ENCODE results near the gene PIK3C3.

PIK3C3 gene

DNA sequence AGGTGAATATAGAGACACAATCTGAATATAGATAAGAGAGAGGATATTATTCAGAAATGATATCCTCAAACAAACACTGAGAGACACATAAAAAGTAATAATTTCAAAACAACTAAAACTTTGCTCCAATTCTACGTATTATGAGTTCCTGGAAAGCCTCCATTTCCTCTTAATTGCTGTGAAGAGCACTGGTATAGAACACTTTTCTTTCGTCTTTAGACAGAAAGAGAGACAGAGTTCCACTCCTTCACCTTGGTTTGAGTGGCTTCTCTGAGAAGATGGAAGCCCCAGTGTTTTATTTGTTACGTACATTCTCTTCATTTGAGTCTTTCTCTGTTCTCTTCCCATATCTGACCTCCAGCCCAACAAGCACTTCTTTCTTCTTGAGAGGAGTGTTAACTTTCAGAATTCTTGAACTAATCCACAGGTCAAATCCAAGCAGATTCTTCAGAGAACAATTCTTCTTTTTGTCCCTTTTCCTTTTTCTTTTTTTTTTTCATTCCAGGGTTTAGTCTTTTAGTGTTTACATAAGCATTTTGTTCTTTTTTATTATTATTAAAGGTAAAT lies 6.4 kb upstream of the PIK3C3 start:
- no peak overlapping the region for H2AFZ ChIP-seq (ENCODE audit: low read depth, low read length, severe bottlenecking)
- no peak overlapping the region for H3K4me2 ChIP-seq (ENCODE audit: low read depth, low read length, poor library complexity, severe bottlenecking)
- no peaks in the 10 kb centered on the region for H3K27me3 ChIP-seq (ENCODE audit: low read length)
- no peaks in the 10 kb centered on the region for H3K79me2 ChIP-seq (ENCODE audit: insufficient read depth, low read length)
- no peaks in the 10 kb centered on the region for H3K36me3 ChIP-seq (ENCODE audit: low read length)
- H3K9ac ChIP-seq (ENCODE audit: low read length), result no peak overlapping the region
- H3K9me2 ChIP-seq (replicated peaks; ENCODE audit: insufficient read depth, low read length), result no peaks in the 10 kb centered on the region
- no peaks in the 10 kb centered on the region for H3F3A ChIP-seq (ENCODE audit: insufficient read depth)
- H3K27ac ChIP-seq (ENCODE audit: low read depth, low read length), result no peak overlapping the region
- H3K9me3 ChIP-seq (ENCODE audit: insufficient read depth, low read length), result no peaks in the 10 kb centered on the region
- TF ChIP-seq, protein P1, sequence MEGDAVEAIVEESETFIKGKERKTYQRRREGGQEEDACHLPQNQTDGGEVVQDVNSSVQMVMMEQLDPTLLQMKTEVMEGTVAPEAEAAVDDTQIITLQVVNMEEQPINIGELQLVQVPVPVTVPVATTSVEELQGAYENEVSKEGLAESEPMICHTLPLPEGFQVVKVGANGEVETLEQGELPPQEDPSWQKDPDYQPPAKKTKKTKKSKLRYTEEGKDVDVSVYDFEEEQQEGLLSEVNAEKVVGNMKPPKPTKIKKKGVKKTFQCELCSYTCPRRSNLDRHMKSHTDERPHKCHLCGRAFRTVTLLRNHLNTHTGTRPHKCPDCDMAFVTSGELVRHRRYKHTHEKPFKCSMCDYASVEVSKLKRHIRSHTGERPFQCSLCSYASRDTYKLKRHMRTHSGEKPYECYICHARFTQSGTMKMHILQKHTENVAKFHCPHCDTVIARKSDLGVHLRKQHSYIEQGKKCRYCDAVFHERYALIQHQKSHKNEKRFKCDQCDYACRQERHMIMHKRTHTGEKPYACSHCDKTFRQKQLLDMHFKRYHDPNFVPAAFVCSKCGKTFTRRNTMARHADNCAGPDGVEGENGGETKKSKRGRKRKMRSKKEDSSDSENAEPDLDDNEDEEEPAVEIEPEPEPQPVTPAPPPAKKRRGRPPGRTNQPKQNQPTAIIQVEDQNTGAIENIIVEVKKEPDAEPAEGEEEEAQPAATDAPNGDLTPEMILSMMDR (IDR thresholded peaks at IDR 0.05; ENCODE audit: insufficient read depth, low read length, poor library complexity, severe bottlenecking), result no peak
- TF ChIP-seq EZH2phosphoT487 (conservative IDR thresholded peaks at IDR 0.05; ENCODE audit: low read length), result no peak
- H4K20me1 ChIP-seq (ENCODE audit: low read depth, low read length), result no peaks in the 10 kb centered on the region
- no peak overlapping the region for H3K4me3 ChIP-seq (ENCODE audit: insufficient read depth, low read length, poor library complexity, severe bottlenecking)

DNA sequence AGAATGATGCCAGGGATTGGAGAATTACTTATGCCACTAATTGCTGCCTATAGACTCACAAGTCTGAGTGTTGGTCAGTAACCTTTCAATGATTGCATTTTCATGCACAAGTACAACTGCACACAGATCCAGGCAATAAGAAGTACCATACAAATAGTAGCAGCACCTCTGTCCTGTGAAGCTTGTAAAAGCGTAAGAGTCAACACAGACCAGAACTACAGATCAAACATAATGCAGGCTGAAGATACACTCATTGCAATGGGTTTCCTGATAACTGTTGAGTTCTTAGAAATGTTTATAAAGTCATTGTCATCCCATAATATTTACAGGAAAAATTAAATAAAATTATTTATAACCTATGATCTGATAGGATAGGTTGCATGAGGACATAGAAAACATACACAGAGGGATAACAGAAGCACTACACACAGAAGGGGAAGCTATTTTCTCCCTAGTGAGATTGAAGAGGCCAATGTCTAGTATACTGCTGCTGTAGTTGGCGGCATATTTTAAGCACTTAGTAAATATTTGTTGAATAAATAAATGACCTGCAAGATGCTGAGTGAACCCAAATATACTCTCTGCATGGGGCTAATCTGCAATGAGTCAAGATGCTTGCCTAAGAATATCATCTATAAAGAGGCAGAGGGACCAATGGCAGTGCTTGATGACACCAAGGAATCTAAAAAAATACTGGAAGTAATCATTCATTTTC lies 5.7 kb upstream of the PIK3C3 start:
- no peaks in the 10 kb centered on the region for H3K9me2 ChIP-seq (replicated peaks; ENCODE audit: insufficient read depth, low read length)
- no peak overlapping the region for H2AFZ ChIP-seq (ENCODE audit: low read depth, low read length, severe bottlenecking)
- no peak overlapping the region for H3K4me3 ChIP-seq (ENCODE audit: insufficient read depth, low read length, poor library complexity, severe bottlenecking)
- TF ChIP-seq, protein P1 (IDR thresholded peaks at IDR 0.05; ENCODE audit: insufficient read depth, low read length, poor library complexity, severe bottlenecking), result no peak
- TF ChIP-seq EZH2phosphoT487 (conservative IDR thresholded peaks at IDR 0.05; ENCODE audit: low read length), result no peak
- H3K9me3 ChIP-seq (ENCODE audit: insufficient read depth, low read length), result no peaks in the 10 kb centered on the region
- no peaks in the 10 kb centered on the region for H4K20me1 ChIP-seq (ENCODE audit: low read depth, low read length)
- H3K79me2 ChIP-seq (ENCODE audit: insufficient read depth, low read length), result no peaks in the 10 kb centered on the region
- H3K9ac ChIP-seq (ENCODE audit: low read length), result no peak overlapping the region
- H3K36me3 ChIP-seq (ENCODE audit: low read length), result no peaks in the 10 kb centered on the region
- no peaks in the 10 kb centered on the region for H3K27me3 ChIP-seq (ENCODE audit: low read length)
- H3K4me2 ChIP-seq (ENCODE audit: low read depth, low read length, poor library complexity, severe bottlenecking), result no peak overlapping the region
- H3K27ac ChIP-seq (ENCODE audit: low read depth, low read length), result no peak overlapping the region
- no peaks in the 10 kb centered on the region for H3F3A ChIP-seq (ENCODE audit: insufficient read depth)

DNA sequence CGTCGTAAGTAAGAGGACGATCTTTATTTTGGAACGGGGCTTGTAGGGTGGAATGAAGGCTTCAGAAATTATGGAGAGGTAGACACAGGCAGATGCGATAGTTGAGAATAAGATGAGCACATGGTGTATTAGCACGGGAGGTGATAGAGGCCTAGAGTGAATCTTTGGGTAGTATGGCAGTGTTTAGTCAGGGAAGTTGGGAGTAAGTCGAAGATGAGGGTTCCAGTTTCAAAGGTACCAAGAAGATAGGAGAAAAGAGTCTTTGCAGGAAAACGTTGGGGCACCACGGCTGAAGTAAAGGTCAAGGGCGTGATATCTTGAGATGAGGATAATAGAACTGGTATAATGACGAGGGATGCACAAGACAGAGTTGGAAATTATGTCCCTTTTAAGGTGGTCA lies 654 bp downstream of the PIK3C3 start:
- no peaks in the 10 kb centered on the region for H3K27me3 ChIP-seq (ENCODE audit: low read length)
- no peaks in the 10 kb centered on the region for H3K9me3 ChIP-seq (ENCODE audit: insufficient read depth, low read length)
- no peaks in the 10 kb centered on the region for H3K9me2 ChIP-seq (replicated peaks; ENCODE audit: insufficient read depth, low read length)
- H3K4me2 ChIP-seq (ENCODE audit: low read depth, low read length, poor library complexity, severe bottlenecking), result peak overlapping the region; percentile 71
- H3F3A ChIP-seq (ENCODE audit: insufficient read depth), result no peaks in the 10 kb centered on the region
- TF ChIP-seq, protein P1 (IDR thresholded peaks at IDR 0.05; ENCODE audit: insufficient read depth, low read length, poor library complexity, severe bottlenecking), result no peak
- no peak overlapping the region for H3K27ac ChIP-seq (ENCODE audit: low read depth, low read length)
- H3K79me2 ChIP-seq (ENCODE audit: insufficient read depth, low read length), result peaks cover 48% of the 10 kb centered on the region
- H3K9ac ChIP-seq (ENCODE audit: low read length), result peak overlapping the region; percentile 73
- no peaks in the 10 kb centered on the region for H4K20me1 ChIP-seq (ENCODE audit: low read depth, low read length)
- H3K36me3 ChIP-seq (ENCODE audit: low read length), result peaks cover 20% of the 10 kb centered on the region
- H3K4me3 ChIP-seq (ENCODE audit: insufficient read depth, low read length, poor library complexity, severe bottlenecking), result peak overlapping the region; percentile 93
- peak overlapping the region; percentile 76 for H2AFZ ChIP-seq (ENCODE audit: low read depth, low read length, severe bottlenecking)
